Dermis microvascular lymphatic vessel endothelial cell (primary cell): ENCODE measurements around the gene PTPN1. TPM values are rescaled to one million over a fixed set of nuclear protein-coding genes. Genes with fewer than 3 reads are reported as not detected.

Experiments
- DNase-seq, 2 donors: peaks; one replicate each; pipeline versions ENCODE4 v3.0.0 to v3.0.0-alpha.2; 2010; ENCODE audit warnings: low read depth in 2 of 2
- total RNA-seq: library from RNA; depleted of rRNA; stranded (reverse); fragments of >200 nt; gene quantifications from 2 replicates; pipeline ENCODE4 v1.2.1, GENCODE V29; 2014

PTPN1 gene
- total RNA-seq, 1 donor from 2014 or later, result 25.5 TPM

GRCh38 chr20:50510706-50511542 is 741 bp downstream of the PTPN1 start:
- no peak for DNase-seq

- no peak for DNase-seq
Observed at GRCh38 chr20:50512323-50512722, 2.1 kb downstream of the PTPN1 start.

GRCh38 chr20:50513169-50514034 is 3.2 kb downstream of the PTPN1 start:
- peak in 1 of 2 donors; percentile 82 for DNase-seq

GRCh38 chr20:50514035-50514337 is 3.8 kb downstream of the PTPN1 start:
- DNase-seq, result no peak

- no peak for DNase-seq
Observed at GRCh38 chr20:50514750-50515149, 4.6 kb downstream of the PTPN1 start.

GRCh38 chr20:50515471-50516106 is 5.4 kb downstream of the PTPN1 start:
- DNase-seq, result no peak

- no peak for DNase-seq
Observed at GRCh38 chr20:50516180-50516934, 6.2 kb downstream of the PTPN1 start.

GRCh38 chr20:50516935-50517816 is 7.0 kb downstream of the PTPN1 start:
- DNase-seq, result no peak

GRCh38 chr20:50517817-50518154 is 7.6 kb downstream of the PTPN1 start:
- no peak for DNase-seq

GRCh38 chr20:50518270-50518721 is 8.1 kb downstream of the PTPN1 start:
- DNase-seq, result no peak

- no peak for DNase-seq
Observed at GRCh38 chr20:50519036-50519762, 9.0 kb downstream of the PTPN1 start.

- DNase-seq, result no peak
Observed at GRCh38 chr20:50520222-50520880, 10.2 kb downstream of the PTPN1 start.

GRCh38 chr20:50521221-50522052 is 11.3 kb downstream of the PTPN1 start:
- no peak for DNase-seq

GRCh38 chr20:50522053-50522674 is 12.0 kb downstream of the PTPN1 start:
- no peak for DNase-seq

GRCh38 chr20:50523552-50524167 is 13.5 kb downstream of the PTPN1 start:
- DNase-seq, result no peak

GRCh38 chr20:50525681-50526080 is 15.5 kb downstream of the PTPN1 start:
- DNase-seq, result no peak

- DNase-seq, result peak; percentile 28 to 41
Observed at GRCh38 chr20:50526403-50526989, 16.3 kb downstream of the PTPN1 start.
